HG03457 (cell line): Measurements from ENCODE around the gene CLASP1.
A peak's percentile ranks its signal among the peaks of the same experiment; 100 is the strongest.
"Not testable (repeated sequence)": the region's sequence is repeated elsewhere in the genome, so short reads cannot be mapped to it uniquely, and the experiment has no call there.

ENCODE experiments used
- ATAC-seq: cut with Tn5 transposase; IDR thresholded peaks from one replicate; pipeline ENCODE4 v1.9.1; 2021; ENCODE audit warnings: moderate number of reproducible peaks; ENCODE audit not compliant: unreplicated experiment

CLASP1 gene

GRCh38 chr2:121626777-121627524, 22.3 kb downstream of the CLASP1 start:
- no peak for ATAC-seq

- no peak for ATAC-seq
Measured at GRCh38 chr2:121625953-121626352, 23.3 kb downstream of the CLASP1 start.

- no peak for ATAC-seq
Measured at GRCh38 chr2:121617042-121617599, 32.1 kb downstream of the CLASP1 start.

GRCh38 chr2:121613774-121614173, 35.5 kb downstream of the CLASP1 start:
- ATAC-seq, result no peak

GRCh38 chr2:121613152-121613551, 36.1 kb downstream of the CLASP1 start:
- ATAC-seq, result no peak

- ATAC-seq, result no peak
Measured at GRCh38 chr2:121611730-121612705, 37.2 kb downstream of the CLASP1 start.

- not testable (repeated sequence) for ATAC-seq
Measured at GRCh38 chr2:121611048-121611649, 38.1 kb downstream of the CLASP1 start.

GRCh38 chr2:121610487-121610874, 38.8 kb downstream of the CLASP1 start:
- not testable (repeated sequence) for ATAC-seq

GRCh38 chr2:121608967-121609366, 40.3 kb downstream of the CLASP1 start:
- no peak for ATAC-seq

GRCh38 chr2:121608367-121608766, 40.9 kb downstream of the CLASP1 start:
- ATAC-seq, result no peak

GRCh38 chr2:121605820-121606733, 43.2 kb downstream of the CLASP1 start:
- no peak for ATAC-seq

GRCh38 chr2:121603185-121603584, 46.1 kb downstream of the CLASP1 start:
- ATAC-seq, result no peak

- ATAC-seq, result peak; percentile 50
Measured at GRCh38 chr2:121599963-121600651, 49.2 kb downstream of the CLASP1 start.

- no peak for ATAC-seq
Measured at GRCh38 chr2:121598087-121598486, 51.2 kb downstream of the CLASP1 start.

- peak; percentile 50 for ATAC-seq
Measured at GRCh38 chr2:121596221-121597080, 52.8 kb downstream of the CLASP1 start.

- ATAC-seq, result no peak
Measured at GRCh38 chr2:121595012-121595891, 54.0 kb downstream of the CLASP1 start.

GRCh38 chr2:121591199-121591598, 58.1 kb downstream of the CLASP1 start:
- ATAC-seq, result no peak

- ATAC-seq, result no peak
Measured at GRCh38 chr2:121588357-121588756, 60.9 kb downstream of the CLASP1 start.
